Measurements from ENCODE around the gene CMC4. TPM values are rescaled to one million over a fixed set of nuclear protein-coding genes. Genes with fewer than 3 reads are reported as not detected.

The CMC4 gene
- 5.5 TPM for polyA plus RNA-seq (ENCODE audit: insufficient read length)
- long read RNA-seq, donor 1, transcript CMC4-202 (3 exons, 1,107 nt): major isoform, 19 of 19 reads
- long read RNA-seq, donor 1, partial matches to known transcripts: 0 of 19 reads
- long read RNA-seq, donor 1, other reads (novel, unspliced or antisense): 0 of 19 reads
- long read RNA-seq, donor 2, transcript CMC4-202 (3 exons, 1,107 nt): major isoform, 9 of 9 reads
- long read RNA-seq, donor 2, partial matches to known transcripts: 0 of 9 reads
- long read RNA-seq, donor 2, other reads (novel, unspliced or antisense): 0 of 9 reads
- long read RNA-seq, donor 3, transcript CMC4-202 (3 exons, 1,107 nt): major isoform, 15 of 15 reads
- long read RNA-seq, donor 3, partial matches to known transcripts: 0 of 15 reads
- long read RNA-seq, donor 3, other reads (novel, unspliced or antisense): 0 of 15 reads
- long read RNA-seq, donor 4, partial matches to known transcripts: 0 of 1 reads
- long read RNA-seq, donor 4, other reads (novel, unspliced or antisense): 0 of 1 reads
- long read RNA-seq, donor 5, transcript CMC4-202 (3 exons, 1,107 nt): major isoform, 30 of 30 reads
- long read RNA-seq, donor 5, partial matches to known transcripts: 0 of 30 reads
- long read RNA-seq, donor 5, other reads (novel, unspliced or antisense): 0 of 30 reads
- long read RNA-seq, donor 6, transcript CMC4-202 (3 exons, 1,107 nt): major isoform, 18 of 23 reads
- long read RNA-seq, donor 6, partial matches to known transcripts: 0 of 23 reads
- long read RNA-seq, donor 6, other reads (novel, unspliced or antisense): 5 of 23 reads
- long read RNA-seq, donor 7, transcript CMC4-202 (3 exons, 1,107 nt): major isoform, 15 of 15 reads
- long read RNA-seq, donor 7, partial matches to known transcripts: 0 of 15 reads
- long read RNA-seq, donor 7, other reads (novel, unspliced or antisense): 0 of 15 reads
- long read RNA-seq, donor 8, transcript CMC4-202 (3 exons, 1,107 nt): major isoform, 7 of 7 reads
- long read RNA-seq, donor 8, partial matches to known transcripts: 0 of 7 reads
- long read RNA-seq, donor 8, other reads (novel, unspliced or antisense): 0 of 7 reads

GRCh38 chrX:155070975-155071693 lies at the start of gene CMC4, which contains the start of the genes BRCC3 and MTCP1:
CMC4 (minus strand) TSS chrX:155071136; CDS start chrX:155064023, 7,113 bp downstream.
BRCC3 (plus strand) TSS chrX:155071508; CDS start chrX:155071528, 20 bp downstream.
MTCP1 (minus strand) TSS chrX:155071136; CDS start chrX:155066010, 5,126 bp downstream.
- DNase-seq: peak; percentile 66

GRCh38 chrX:155115174-155115819 lies 44.4 kb upstream of the CMC4 start:
- no peak for DNase-seq

GRCh38 chrX:155113097-155113496 lies 42.2 kb upstream of the CMC4 start:
- DNase-seq: no peak

- DNase-seq: no peak
Observed at GRCh38 chrX:155112171-155112570, 41.2 kb upstream of the CMC4 start.

DNA sequence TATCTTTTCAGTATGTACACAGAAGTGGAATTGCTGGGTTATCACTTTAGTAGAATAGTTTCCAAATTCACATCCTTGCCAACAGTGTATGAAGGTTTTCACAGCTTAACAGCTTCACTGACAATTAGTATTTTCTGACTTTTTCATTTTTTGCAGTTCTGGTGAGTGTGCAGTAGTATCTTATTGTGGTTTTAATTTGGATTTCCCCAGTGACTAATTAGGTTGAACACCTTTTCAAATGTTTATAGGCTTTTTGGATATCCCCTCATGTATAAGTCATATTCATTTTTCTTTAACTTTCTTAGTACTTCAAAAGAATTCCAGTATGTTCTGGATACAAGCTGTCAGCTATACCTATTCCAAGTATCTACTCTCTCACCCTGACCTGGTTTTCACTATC lies 37.5 kb upstream of the CMC4 start:
- no peak for DNase-seq

DNA sequence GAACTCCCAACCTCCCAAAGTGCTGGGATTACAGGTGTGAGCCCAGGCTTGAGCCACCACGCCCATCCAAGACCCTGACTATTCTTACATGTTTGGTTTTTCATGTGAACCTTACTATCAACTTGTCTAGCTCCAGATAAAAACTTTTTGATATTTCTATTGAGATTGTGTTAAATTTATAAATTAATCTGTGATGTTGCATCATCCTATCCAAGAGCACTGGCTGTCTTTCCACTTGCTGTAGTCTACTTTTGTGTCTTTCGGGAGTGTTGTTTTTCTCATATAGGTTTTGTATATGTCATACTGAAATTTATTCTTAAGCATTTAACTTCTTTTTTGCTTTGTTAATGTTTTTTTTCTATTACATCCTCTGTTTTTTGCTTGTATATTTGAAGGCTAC lies 35.0 kb upstream of the CMC4 start:
- DNase-seq: no peak

DNA sequence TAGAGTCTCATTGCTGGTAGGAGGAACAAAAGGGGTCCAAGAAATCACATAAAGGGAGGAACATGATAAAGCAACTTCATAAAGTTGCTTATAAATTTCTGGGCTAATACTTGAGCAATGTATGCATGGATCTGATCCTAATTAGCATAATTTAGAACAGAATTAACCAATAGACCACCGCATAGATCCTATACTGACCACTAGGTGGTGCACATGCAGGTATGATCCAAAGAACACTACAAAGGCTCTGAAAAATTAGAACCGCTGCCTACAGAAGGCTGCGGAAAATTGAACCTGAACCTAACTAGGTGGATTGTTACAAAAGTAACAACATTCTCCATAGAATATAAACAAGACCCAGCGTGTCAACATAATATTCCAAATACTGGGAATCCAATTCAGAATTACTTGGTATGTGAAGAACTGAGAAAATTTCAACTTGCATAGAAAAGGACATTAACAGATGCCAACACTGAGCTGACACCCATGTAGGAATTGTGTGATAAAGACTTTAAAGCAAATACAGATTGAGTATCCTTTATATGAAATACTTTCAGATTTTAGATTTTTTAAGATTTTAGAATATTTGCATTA lies 23.6 kb upstream of the CMC4 start:
- no peak for DNase-seq

- DNase-seq: no peak
Observed at GRCh38 chrX:155086961-155087735, 16.2 kb upstream of the CMC4 start.

- DNase-seq: no peak
Observed at GRCh38 chrX:155086202-155086840, 15.4 kb upstream of the CMC4 start.

DNA sequence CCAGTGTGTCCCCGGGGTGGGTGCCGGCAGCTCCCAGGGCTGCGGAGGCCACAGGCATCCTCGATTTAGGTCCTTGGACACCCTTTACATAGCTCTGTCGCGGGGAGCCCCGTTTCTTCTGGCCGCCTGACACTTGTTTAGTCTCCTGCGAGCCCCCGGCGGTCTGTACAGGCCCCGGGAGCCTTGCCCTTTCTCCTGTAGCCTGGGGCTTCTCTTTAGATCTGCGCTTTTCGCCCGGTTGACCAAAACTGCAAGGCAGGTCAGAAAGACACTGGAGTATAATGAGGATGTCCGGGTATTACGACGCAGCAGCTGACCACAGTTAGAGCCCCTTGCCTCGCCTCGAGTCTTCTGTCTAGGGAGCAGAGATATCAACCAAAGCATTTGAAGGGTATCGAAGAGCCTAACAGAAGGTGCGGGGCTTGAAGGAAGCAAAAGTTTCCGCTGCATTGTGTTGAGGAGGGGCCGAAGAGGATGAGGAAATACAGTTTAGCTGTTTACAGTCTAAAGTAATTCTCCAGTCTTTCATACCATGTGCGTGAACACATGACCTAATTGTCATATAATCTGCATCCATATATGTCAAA lies 851 bp upstream of the CMC4 start:
- DNase-seq: no peak

- no peak for DNase-seq
Observed at GRCh38 chrX:155070663-155070974, 317 bp downstream of the CMC4 start.

DNA sequence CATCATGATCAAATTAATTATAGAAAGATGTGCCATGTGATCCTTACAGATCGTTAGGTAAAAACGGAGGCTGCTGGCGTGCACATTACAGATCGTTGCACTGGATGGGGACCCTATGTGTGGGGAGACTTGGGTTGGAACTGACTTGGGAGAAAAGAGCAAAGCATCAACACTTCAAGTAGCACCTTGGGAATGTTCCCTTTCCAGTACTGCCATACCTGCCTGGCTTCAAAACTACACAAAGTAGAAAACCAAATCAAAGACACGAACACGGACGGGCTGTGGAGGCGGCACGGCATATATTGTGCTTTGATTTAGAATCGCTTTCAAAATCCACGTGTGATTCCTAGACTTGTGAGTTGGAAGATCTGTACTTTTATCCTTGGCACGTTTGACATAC lies 898 bp downstream of the CMC4 start:
- DNase-seq: no peak

DNA sequence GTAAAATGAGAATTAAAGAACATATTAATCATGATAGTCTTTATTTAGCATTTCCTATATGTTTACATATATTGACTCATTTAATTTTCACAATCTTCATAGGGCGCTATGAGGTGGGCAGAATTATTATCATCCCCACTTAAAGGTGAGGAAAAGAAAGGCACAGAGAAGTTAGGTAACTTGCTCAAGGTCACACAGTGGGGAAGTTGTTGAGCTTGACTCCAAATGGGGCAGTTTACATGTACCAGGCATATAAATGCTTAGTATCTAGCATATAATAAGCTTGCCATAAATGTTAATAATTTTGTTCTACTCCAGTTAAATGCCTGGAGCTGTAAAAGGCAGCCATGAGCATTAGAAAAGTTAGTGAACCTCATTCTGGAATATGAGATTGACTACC lies 1.5 kb downstream of the CMC4 start:
- no peak for DNase-seq

DNA sequence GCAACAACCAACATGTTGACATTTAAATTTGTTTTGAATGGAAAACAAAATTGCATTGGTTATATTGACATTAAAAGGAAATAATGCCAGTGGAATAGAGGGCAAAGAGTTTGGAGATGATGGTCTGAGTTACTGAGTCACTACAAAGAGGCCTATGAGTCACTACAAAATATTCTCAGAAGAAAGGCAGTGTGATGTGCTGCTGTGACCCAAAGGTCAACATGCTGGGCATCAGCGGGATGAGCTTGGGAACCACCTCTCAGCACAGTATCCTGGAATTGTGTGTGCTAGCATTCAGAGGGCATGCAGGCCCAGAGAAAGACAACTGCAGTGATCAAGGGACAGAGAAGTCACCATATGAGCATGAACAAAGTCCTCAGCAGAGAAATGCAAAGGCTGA lies 2.8 kb downstream of the CMC4 start:
- no peak for DNase-seq

- DNase-seq: no peak
Observed at GRCh38 chrX:155065035-155065734, 5.8 kb downstream of the CMC4 start.

DNA sequence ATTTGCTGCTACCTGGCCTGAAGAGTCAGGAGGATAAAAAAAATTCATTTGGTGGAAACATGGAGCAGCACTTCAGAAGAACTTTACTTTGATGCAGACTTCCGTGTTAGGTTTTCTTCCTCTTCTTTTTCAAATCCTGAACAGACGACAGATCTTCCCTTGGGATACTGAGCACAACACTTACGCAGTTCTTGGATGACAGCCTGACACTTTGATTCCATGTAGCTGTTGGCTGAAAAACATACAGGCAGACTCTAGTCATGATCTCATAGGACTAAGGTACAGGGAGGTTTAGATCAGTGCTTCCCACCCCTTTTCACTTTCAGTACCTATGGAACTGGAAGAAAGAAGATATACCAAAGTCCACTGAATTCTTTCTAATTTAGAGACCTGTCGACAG lies 9.2 kb downstream of the CMC4 start:
- no peak for DNase-seq

- peak; percentile 61 for DNase-seq
Observed at GRCh38 chrX:155056877-155057792, 13.8 kb downstream of the CMC4 start.

DNA sequence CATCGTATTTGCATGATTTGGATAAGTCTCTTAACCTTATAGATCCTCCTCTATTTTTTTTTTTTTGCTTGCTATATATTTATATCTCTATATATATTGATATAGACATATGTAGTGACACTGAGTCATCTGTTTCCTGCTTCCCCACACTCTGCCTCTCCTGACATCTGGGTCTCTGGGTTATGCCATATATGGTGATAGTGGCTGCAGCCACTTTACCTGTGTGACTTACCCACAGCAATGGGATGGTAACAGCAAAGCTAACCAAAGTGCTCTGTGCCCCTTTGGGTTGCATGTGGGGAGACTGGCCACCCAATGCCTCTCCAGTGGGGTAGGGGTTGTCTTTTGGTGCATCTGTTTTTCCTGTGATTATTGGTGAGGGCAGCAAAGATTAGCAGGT lies 14.5 kb downstream of the CMC4 start:
- no peak for DNase-seq
